OCI-LY3 (cell line): ENCODE measurements around the gene COMT.

Source experiments
- EZH2phosphoT487 ChIP-seq: fragments of 200-600 bp; shearing (Covaris generic); IDR thresholded peaks from 2 replicates; pipeline ENCODE4 v1.6.1; 2018; ENCODE audit warnings: antibody characterized with exemption, mixed run types, low read depth
- TF ChIP-seq, protein P1 (sequence below): fragments of 200-600, 300-600 bp; sonication (generic); IDR thresholded peaks from 2 replicates; pipeline ENCODE4 v1.5.1; 2014; ENCODE audit warnings: antibody characterized with exemption, low read length, low read depth

DNA sequence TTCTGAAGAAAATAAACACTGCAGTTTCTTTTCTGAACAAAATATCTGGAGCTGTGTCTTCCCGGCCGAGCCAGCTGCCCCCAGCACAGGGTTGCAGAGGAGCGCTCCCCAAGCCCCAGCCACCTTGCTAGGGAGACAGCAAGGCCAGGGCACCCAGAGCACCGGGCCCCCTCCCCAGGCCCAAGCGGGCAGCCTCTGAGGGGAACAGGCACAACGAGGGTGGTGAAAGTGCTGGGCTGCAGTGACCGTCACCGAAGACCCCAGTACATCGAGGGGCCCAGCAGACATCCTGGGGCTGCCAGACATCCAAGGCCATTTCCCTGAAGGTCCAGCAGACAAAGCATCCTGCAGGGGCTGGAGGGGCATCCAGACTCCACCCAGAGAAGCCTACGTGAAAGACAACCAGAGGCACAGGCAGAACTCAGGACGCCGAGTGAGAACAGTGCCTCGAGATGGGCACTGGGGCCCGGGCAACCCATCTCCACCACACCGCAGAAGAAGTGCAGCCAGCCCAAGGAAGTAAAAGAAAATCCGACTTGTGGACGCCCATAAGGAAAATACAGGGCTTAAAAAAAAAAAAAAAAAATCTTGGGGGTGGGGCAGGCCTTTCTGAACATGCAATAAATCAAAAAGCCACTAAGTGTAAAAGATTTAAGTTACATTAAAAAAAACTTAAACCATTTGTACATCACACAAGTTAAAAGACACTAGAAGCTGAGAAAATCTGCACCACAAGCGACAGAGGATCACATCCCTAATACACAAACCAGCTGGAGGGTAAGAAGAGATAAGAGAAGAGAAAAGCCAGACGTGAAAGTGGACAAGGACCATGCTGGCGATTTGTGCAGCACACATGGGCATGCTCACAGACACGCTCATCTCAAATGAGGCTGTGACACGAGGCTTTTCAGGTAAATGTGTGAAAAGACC lies 36.0 kb upstream of the COMT start:
- TF ChIP-seq, protein P1, sequence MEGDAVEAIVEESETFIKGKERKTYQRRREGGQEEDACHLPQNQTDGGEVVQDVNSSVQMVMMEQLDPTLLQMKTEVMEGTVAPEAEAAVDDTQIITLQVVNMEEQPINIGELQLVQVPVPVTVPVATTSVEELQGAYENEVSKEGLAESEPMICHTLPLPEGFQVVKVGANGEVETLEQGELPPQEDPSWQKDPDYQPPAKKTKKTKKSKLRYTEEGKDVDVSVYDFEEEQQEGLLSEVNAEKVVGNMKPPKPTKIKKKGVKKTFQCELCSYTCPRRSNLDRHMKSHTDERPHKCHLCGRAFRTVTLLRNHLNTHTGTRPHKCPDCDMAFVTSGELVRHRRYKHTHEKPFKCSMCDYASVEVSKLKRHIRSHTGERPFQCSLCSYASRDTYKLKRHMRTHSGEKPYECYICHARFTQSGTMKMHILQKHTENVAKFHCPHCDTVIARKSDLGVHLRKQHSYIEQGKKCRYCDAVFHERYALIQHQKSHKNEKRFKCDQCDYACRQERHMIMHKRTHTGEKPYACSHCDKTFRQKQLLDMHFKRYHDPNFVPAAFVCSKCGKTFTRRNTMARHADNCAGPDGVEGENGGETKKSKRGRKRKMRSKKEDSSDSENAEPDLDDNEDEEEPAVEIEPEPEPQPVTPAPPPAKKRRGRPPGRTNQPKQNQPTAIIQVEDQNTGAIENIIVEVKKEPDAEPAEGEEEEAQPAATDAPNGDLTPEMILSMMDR: no peak
- no peak for TF ChIP-seq EZH2phosphoT487
